HCT116 (cell line): ENCODE measurements around the gene HBB. TPM values are rescaled to one million over a fixed set of nuclear protein-coding genes. Genes with fewer than 3 reads are reported as not detected.

Experiments
- ATAC-seq: fragments of 200-7000 bp; cut with Tn5 transposase; 2 replicates; pipeline ENCODE4 v1.9.1; 2020; ENCODE audit warnings: mild to moderate bottlenecking, moderate library complexity
- BruUV-seq: library from RNA; stranded (reverse); fragments of 400-500 nt; replicated peaks from 2 replicates; lab custom pipeline; 2021; lab: Mats Ljungman, UMichigan
- CTCF ChIA-PET: fragments of 300-600 bp; sonication (Branson Sonifier 250); formaldehyde crosslinking; loops from one replicate; lab custom pipeline; 2021; ENCODE audit warnings: antibody characterized with exemption; lab: Charles Lee
- POLR2A ChIA-PET: fragments of 300-600, 350-600 bp; sonication (Branson Sonifier 250); formaldehyde crosslinking; loops from one replicate; lab custom pipeline; 2021; ENCODE audit warnings: antibody characterized with exemption; lab: Charles Lee
- RAD21 ChIA-PET, 2 experiments: fragments of 300-600 bp; sonication (Branson Sonifier 250); formaldehyde crosslinking; loops; one replicate each; lab custom pipeline; 2023; ENCODE audit warnings: low total read pairs in 2 of 2; ENCODE audit not compliant: uncharacterized antibody in 2 of 2, unreplicated experiment in 2 of 2, low non-redundant PET in 1 of 2; lab: Charles Lee
- DNase-seq: peaks from one replicate; pipeline ENCODE4 v3.0.0-alpha.2; 2010; ENCODE audit warnings: low read depth, low spot score
- H2AFZ ChIP-seq: fragments of 200-600 bp; shearing (Covaris generic), sonication (generic); 2 replicates; pipeline ENCODE4 v1.6.1; 2017; ENCODE audit warnings: low read depth, mixed run types, mixed read lengths, antibody characterized with exemption, low read length; ENCODE audit not compliant: poor library complexity, severe bottlenecking
- H3K27ac ChIP-seq: 2 replicates; pipeline ENCODE4 v1.5.1; 2012; ENCODE audit warnings: low read depth, low read length
- H3K27me3 ChIP-seq: fragments of 200-600 bp; sonication (generic); 2 replicates; pipeline ENCODE4 v1.6.1; 2016; ENCODE audit warnings: mixed run types, low read length, mixed read lengths; ENCODE audit not compliant: insufficient read depth
- H3K36me3 ChIP-seq, 2 experiments: fragments of 200-500 bp in 1 of 2; fragments of 200-600 bp in 1 of 2; sonication (Bioruptor generic) in 1 of 2; sonication (generic) in 1 of 2; 2 replicates each; pipeline versions ENCODE4 v1.5.1 to v1.6.1; 2014 to 2016; ENCODE audit warnings: low read length in 2 of 2, inconsistent platforms in 1 of 2, mixed read lengths in 1 of 2, mixed run types in 1 of 2; ENCODE audit not compliant: insufficient read depth in 2 of 2, control insufficient read depth in 1 of 2
- H3K4me1 ChIP-seq, 2 experiments: fragments of 200-600 bp in 1 of 2; sonication (generic) in 1 of 2; 2 replicates each; pipeline versions ENCODE4 v1.5.1 to v1.6.1; 2012 to 2017; ENCODE audit warnings: low read length in 2 of 2, inconsistent platforms in 1 of 2, mild to moderate bottlenecking in 1 of 2, mixed read lengths in 1 of 2, mixed run types in 1 of 2, moderate library complexity in 1 of 2; ENCODE audit not compliant: insufficient read depth in 2 of 2, control insufficient read depth in 1 of 2
- H3K4me2 ChIP-seq: fragments of 200-600 bp; sonication (generic); 2 replicates; pipeline ENCODE4 v1.6.1; 2017; ENCODE audit warnings: mixed run types, low read length, mixed read lengths
- H3K4me3 ChIP-seq, 2 experiments: fragments of 200-600 bp in 1 of 2; sonication (generic) in 1 of 2; replicated peaks in 1 of 2; 2 replicates each; pipeline ENCODE4 v1.5.1; 2011 to 2016; ENCODE audit warnings: low read length in 2 of 2, control low read depth in 1 of 2, low read depth in 1 of 2, mild to moderate bottlenecking in 1 of 2, mixed read lengths in 1 of 2, mixed run types in 1 of 2
- H3K79me2 ChIP-seq: fragments of 200-600 bp; sonication (generic); 2 replicates; pipeline ENCODE4 v1.6.1; 2017; ENCODE audit warnings: mild to moderate bottlenecking, mixed run types, low read length, moderate library complexity, mixed read lengths; ENCODE audit not compliant: insufficient read depth
- H3K9ac ChIP-seq: fragments of 200-600 bp; sonication (generic); 2 replicates; pipeline ENCODE4 v1.6.1; 2016; ENCODE audit warnings: low read length, mixed read lengths
- H3K9me2 ChIP-seq: fragments of 200-600 bp; sonication (generic), shearing (Covaris generic); 2 replicates; pipeline ENCODE4 v1.6.1; 2017; ENCODE audit warnings: mixed run types, mild to moderate bottlenecking, moderate library complexity; ENCODE audit not compliant: insufficient read depth
- H3K9me3 ChIP-seq, 2 experiments: fragments of 200-500 bp in 1 of 2; fragments of 200-600 bp in 1 of 2; sonication (Bioruptor generic) in 1 of 2; sonication (generic) in 1 of 2; 2 replicates each; pipeline ENCODE4 v1.6.1; 2014 to 2017; ENCODE audit warnings: low read length in 2 of 2, mixed read lengths in 2 of 2, inconsistent platforms in 1 of 2, low read depth in 1 of 2, mild to moderate bottlenecking in 1 of 2, mixed run types in 1 of 2, moderate library complexity in 1 of 2; ENCODE audit not compliant: control insufficient read depth in 1 of 2, insufficient read depth in 1 of 2
- H4K20me1 ChIP-seq: fragments of 200-600 bp; sonication (generic), shearing (Covaris generic); 2 replicates; pipeline ENCODE4 v1.6.1; 2017; ENCODE audit warnings: mixed run types, mild to moderate bottlenecking, moderate library complexity; ENCODE audit not compliant: insufficient read depth
- ATF3 ChIP-seq: IDR thresholded peaks from 2 replicates; pipeline ENCODE4 v1.6.1; 2012
- CBX3 ChIP-seq: IDR thresholded peaks from 2 replicates; pipeline ENCODE4 v1.6.1; 2012; ENCODE audit warnings: low read depth
- EGR1 ChIP-seq: IDR thresholded peaks from 2 replicates; pipeline ENCODE4 v1.6.1; 2012; ENCODE audit warnings: low read depth
- ELF1 ChIP-seq: IDR thresholded peaks from 2 replicates; pipeline ENCODE4 v1.6.1; 2012; ENCODE audit warnings: low read depth, borderline replicate concordance
- EZH2phosphoT487 ChIP-seq: fragments of 200-600 bp; IDR thresholded peaks from 2 replicates; pipeline ENCODE4 v1.6.1; 2018; ENCODE audit warnings: antibody characterized with exemption, borderline replicate concordance
- FOSL1 ChIP-seq: IDR thresholded peaks from 2 replicates; pipeline ENCODE4 v1.6.1; 2012; ENCODE audit warnings: low read depth
- JUND ChIP-seq: IDR thresholded peaks from 2 replicates; pipeline ENCODE4 v1.6.1; 2012
- POLR2A ChIP-seq: IDR thresholded peaks from 2 replicates; pipeline ENCODE4 v1.7.0; 2011; ENCODE audit warnings: borderline replicate concordance; ENCODE audit not compliant: insufficient read depth, insufficient read length; ENCODE audit errors: extremely low read depth
- POLR2AphosphoS5 ChIP-seq: IDR thresholded peaks from 2 replicates; pipeline ENCODE4 v1.6.1; 2011; ENCODE audit warnings: mild to moderate bottlenecking, low read depth, low read length, moderate library complexity
- RAD21 ChIP-seq: IDR thresholded peaks from 2 replicates; pipeline ENCODE4 v1.6.1; 2012; ENCODE audit warnings: low read depth, mild to moderate bottlenecking
- SIN3A ChIP-seq: IDR thresholded peaks from 2 replicates; pipeline ENCODE4 v1.6.1; 2012; ENCODE audit warnings: low read depth
- SP1 ChIP-seq: IDR thresholded peaks from 2 replicates; pipeline ENCODE4 v1.6.1; 2012; ENCODE audit warnings: low read depth
- TCF7L2 ChIP-seq: IDR thresholded peaks from 2 replicates; pipeline ENCODE4 v1.7.0; 2011; ENCODE audit warnings: borderline replicate concordance, inconsistent platforms; ENCODE audit not compliant: insufficient read depth, insufficient read length; ENCODE audit errors: extremely low read depth
- YY1 ChIP-seq: IDR thresholded peaks from 2 replicates; pipeline ENCODE4 v1.6.1; 2011; ENCODE audit warnings: low read length, low read depth, moderate library complexity, mild to moderate bottlenecking; ENCODE audit not compliant: insufficient replicate concordance; ENCODE audit errors: extremely low read depth
- ZFX ChIP-seq: fragments of 450-650 bp; IDR thresholded peaks from 2 replicates; pipeline ENCODE4 v1.6.1; 2017
- ZNF274 ChIP-seq: fragments of 200-500 bp; sonication (Bioruptor generic); IDR thresholded peaks from 2 replicates; pipeline ENCODE4 v1.6.1; 2014; ENCODE audit warnings: mild to moderate bottlenecking, low read depth, low read length, inconsistent platforms
- intact Hi-C: fragments of 100-400 bp; cut with micrococcal nuclease; formaldehyde crosslinking; loops from 2 replicates; pipeline ENCODE4 v1.10.0; 2022
- total RNA-seq: library from RNA; stranded (reverse); gene quantifications from one replicate; pipeline ENCODE4 v1.2.1, GENCODE V29; 2021; ENCODE audit not compliant: unreplicated experiment
- TF ChIP-seq, protein P1 (sequence below), 3 experiments: fragments of 200-600 bp in 1 of 3; sonication (generic) in 1 of 3; IDR thresholded peaks in 2 of 3; conservative IDR thresholded peaks in 1 of 3; 2 replicates each; pipeline ENCODE4 v1.5.1; 2012 to 2017; ENCODE audit warnings: low read depth in 2 of 3, low read length in 2 of 3, antibody characterized with exemption in 1 of 3, borderline replicate concordance in 1 of 3, control low read depth in 1 of 3, mild to moderate bottlenecking in 1 of 3, mixed read lengths in 1 of 3, mixed run types in 1 of 3, moderate library complexity in 1 of 3; ENCODE audit not compliant: insufficient read depth in 1 of 3

HBB gene
- total RNA-seq, 1 experiment from 2014 or later, result not detected

DNA sequence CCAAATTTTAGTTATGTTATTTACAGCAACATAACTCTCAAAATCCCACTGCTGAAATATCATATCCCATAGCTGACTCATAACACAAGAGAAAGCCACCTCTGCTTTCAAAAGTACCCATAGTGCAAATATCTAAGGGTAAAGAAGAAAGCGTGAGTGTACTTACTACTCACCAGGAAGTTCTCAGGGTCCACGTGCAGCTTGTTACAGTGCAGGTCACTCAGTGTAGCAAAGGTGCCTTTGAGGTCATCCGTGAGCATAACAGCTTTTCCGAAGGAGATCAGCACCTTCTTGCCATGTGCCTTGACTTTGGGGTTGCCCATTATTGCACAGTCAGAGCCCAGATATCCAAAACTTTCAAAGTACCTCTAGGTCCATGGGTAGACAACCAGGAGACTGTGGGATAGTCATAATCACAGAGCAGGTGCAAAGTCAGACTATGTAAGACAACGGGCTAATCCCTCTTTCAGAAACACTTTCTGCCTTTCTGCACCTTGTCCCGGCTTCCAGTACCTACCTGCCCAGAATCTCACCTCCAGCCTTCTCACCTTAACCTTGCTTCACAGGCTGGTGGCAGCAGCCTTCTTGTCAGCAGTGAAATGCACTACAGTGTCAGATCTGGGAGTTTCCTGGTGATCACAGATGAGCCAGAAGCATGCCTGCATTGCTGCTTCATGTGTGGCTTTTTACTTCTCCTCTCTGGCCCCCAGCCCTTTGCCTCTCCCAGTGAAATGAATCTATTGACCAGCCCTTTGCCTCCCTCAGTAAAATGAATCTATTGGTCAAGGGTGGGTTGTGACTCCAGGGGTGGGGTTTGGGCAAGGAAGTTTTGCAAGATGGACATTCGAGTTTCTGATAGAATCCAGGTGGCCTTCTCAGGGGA is 16.3 kb upstream of the HBB start:
- Histone ChIP-seq H3K4me2 (no peak overlapping the region), H4K20me1 (no peaks in the 10 kb centered on the region), H3K27ac (no peak overlapping the region), H3K79me2 (no peaks in the 10 kb centered on the region), H3K27me3 (peaks cover 87% of the 10 kb centered on the region), H3K9ac (no peak overlapping the region), H2AFZ (no peak overlapping the region), H3K9me2 (no peaks in the 10 kb centered on the region), H3K4me1 (no peaks in the 10 kb centered on the region), H3K9me3 (no peaks in the 10 kb centered on the region), H3K4me3 (no peak overlapping the region), H3K36me3 (no peaks in the 10 kb centered on the region)
- BruUV-seq, result no TSS peak
- ChIA-PET POLR2A (no interaction called here), CTCF (no interaction called here), RAD21 (no interaction called here)
- DNase-seq (no peak), ATAC-seq (no peak)
- TF ChIP-seq CBX3 (no peak), SP1 (no peak), POLR2A (no peak), FOSL1 (no peak)
- intact Hi-C loops, result no loop called here

- CTCF ChIA-PET, result no interaction called here
- no peak overlapping the region for H3K4me3 ChIP-seq
- RAD21 ChIA-PET, result no interaction called here
- H2AFZ ChIP-seq, result no peak overlapping the region
- H3K79me2 ChIP-seq, result no peaks in the 10 kb centered on the region
- POLR2A ChIA-PET, result no interaction called here
- DNase-seq (no peak), ATAC-seq (no peak)
- H3K4me2 ChIP-seq, result no peak overlapping the region
- no peak overlapping the region for H3K27ac ChIP-seq
- H3K9me2 ChIP-seq, result no peaks in the 10 kb centered on the region
- no peaks in the 10 kb centered on the region for H3K9me3 ChIP-seq
- no peaks in the 10 kb centered on the region for H3K4me1 ChIP-seq
- no peaks in the 10 kb centered on the region for H4K20me1 ChIP-seq
- intact Hi-C loops, result no loop called here
- peaks cover 78% of the 10 kb centered on the region for H3K27me3 ChIP-seq
- no TSS peak for BruUV-seq
- no peaks in the 10 kb centered on the region for H3K36me3 ChIP-seq
- H3K9ac ChIP-seq, result no peak overlapping the region
- no peak for TF ChIP-seq TCF7L2
- TF ChIP-seq POLR2A, result no peak
- TF ChIP-seq POLR2AphosphoS5, result no peak
- TF ChIP-seq ZFX, result no peak
- no peak for TF ChIP-seq ZNF274
- TF ChIP-seq EZH2phosphoT487, result no peak
- TF ChIP-seq EGR1, result no peak
- no peak for TF ChIP-seq ATF3
- TF ChIP-seq YY1, result no peak
- no peak for TF ChIP-seq ELF1
- no peak for TF ChIP-seq SIN3A
- no peak for TF ChIP-seq FOSL1
- no peak for TF ChIP-seq RAD21
- TF ChIP-seq CBX3, result no peak
- TF ChIP-seq JUND, result no peak
- TF ChIP-seq, protein P1, sequence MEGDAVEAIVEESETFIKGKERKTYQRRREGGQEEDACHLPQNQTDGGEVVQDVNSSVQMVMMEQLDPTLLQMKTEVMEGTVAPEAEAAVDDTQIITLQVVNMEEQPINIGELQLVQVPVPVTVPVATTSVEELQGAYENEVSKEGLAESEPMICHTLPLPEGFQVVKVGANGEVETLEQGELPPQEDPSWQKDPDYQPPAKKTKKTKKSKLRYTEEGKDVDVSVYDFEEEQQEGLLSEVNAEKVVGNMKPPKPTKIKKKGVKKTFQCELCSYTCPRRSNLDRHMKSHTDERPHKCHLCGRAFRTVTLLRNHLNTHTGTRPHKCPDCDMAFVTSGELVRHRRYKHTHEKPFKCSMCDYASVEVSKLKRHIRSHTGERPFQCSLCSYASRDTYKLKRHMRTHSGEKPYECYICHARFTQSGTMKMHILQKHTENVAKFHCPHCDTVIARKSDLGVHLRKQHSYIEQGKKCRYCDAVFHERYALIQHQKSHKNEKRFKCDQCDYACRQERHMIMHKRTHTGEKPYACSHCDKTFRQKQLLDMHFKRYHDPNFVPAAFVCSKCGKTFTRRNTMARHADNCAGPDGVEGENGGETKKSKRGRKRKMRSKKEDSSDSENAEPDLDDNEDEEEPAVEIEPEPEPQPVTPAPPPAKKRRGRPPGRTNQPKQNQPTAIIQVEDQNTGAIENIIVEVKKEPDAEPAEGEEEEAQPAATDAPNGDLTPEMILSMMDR (IDR thresholded peaks at IDR 0.05 in 2 of 3, conservative IDR thresholded peaks at IDR 0.05 in 1 of 3; ENCODE audit: borderline replicate concordance in 1 of 3, insufficient read depth in 1 of 3, low read depth in 2 of 3, low read length in 2 of 3), result no peak
Measured at GRCh38 chr11:5242208-5242607, 15.3 kb upstream of the HBB start.
